ENCODE measurements around the gene PPFIA1.

PPFIA1 gene

DNA sequence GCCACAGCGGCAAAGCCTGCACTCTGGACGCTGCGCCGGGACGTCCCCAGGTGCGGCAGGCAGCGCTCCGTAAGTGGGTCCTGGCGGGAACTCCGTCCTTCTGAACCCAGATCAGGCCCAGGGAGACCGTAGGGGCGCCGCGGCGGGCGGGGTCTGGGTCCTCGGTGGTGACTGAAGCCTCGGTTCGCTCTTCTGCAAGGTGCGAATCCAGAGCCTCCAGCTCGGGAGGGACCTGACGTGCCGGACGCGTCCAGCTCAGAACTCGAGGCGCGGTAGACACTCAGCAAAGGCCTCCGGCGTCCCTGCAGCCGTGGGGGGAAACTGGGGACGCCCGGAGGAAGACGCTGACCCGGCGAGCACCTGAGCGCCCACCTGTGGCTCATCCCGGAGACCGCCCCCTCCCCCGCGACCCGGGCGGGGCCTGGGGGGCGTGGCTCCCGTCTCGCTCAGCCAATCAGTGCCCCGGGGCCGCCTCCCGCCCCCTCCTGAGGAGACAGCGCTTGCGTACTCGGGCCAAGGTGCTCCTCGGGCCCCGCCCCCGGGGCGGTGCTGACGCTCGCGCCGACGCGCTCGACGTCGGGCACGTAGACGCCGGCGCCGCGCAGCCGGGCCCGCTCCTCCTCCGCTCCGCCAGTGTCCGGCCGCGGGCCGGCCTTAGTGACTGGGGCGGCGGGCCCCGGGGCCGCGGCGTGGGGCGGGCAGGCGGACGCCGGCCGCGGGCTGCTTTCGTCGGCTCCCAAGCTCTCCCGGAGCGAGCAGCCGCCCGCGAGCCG lies at the start of gene PPFIA1:
TSS of gene PPFIA1 (plus strand) at position 587 of the 773 bp plus-strand sequence. CDS start 1,483 bp downstream, outside the sequence.
- DNase-seq (ENCODE audit: low read depth), result peak; percentile 93

DNA sequence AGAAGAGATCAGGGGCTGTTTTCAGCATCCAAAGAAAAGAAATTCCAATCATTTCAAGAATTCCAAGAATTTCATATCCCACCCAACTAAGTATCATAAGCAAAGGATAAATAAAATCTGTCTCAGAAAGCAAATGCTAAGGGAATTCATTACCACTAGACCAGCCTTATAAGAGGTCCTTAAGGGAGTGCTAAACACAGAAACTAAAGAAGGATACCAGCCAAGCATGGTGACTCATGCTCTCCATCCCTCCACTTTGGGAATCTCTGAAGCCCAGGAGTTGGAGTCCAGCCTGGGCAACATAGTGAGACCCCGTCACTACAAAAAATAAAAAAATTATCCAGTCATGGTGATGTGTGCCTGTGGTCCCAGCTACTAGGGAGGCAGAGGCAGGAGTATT lies 49.6 kb upstream of the PPFIA1 start:
- DNase-seq (ENCODE audit: low read depth), result no peak

DNA sequence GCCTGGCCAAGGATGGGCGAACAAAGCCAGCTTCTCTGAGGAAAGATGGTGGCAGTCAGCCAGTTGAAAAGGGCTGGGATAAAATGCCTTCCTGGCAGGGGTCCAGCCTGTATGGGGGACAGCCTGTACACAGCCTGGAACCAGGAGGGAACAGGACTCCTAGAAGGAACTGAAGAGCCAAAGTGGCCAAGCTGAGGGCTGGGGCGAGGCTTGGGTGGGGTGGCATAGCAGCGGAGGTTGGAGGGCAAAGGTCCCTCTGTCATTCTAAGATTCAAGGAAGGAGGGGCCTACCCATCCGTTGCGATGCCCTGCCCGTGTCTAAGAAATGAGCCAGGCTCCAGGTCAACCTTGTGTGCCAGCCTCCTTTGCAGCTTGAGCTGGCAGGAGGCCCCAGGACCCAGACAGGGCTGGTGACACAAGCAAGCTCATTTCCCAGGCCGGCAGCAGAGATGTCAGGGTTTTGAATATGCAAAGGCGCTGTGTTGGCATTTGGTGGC lies 44.8 kb upstream of the PPFIA1 start:
- DNase-seq (ENCODE audit: low read depth), result no peak

DNA sequence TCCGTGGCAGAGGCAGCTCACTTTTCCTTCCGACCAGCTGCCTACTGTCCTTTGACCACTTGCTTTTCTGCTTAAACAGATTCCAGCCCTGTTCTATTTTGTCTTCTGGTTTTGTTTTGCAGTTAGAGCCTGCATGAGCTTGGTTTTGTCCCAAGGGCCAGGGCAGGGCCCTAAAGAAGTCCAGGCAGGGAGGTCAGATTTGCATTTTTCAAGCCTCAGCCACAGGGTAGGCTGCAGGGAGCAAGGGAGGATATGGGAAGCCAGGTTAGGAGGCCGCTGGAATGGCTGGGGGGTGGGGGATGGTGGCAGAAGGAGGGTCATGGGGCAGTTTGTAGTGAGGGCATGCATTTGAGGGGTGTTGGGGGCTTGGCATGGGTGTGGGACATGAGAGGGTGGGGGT lies 44.3 kb upstream of the PPFIA1 start:
- no peak for DNase-seq (ENCODE audit: low read depth)

DNA sequence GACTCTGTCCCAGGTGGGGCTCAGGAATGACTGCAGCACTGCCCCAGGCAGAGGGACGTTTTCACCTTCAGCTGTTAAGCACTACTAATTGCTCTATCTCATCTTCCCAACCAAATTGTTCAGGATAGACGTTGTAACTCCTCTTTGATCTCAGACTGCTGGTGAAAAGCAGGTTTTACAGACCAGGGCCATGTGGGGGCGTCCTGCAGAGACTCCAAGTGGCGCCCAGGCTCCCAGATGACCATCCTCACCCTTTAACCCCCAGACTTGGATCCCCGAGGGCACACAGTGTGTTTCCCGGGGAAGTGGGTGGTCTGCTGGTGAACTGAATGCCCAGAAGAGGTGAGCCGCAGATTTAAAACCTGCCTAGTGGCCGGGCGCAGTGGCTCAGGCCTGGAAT lies 43.5 kb upstream of the PPFIA1 start:
- DNase-seq (ENCODE audit: low read depth), result no peak

DNA sequence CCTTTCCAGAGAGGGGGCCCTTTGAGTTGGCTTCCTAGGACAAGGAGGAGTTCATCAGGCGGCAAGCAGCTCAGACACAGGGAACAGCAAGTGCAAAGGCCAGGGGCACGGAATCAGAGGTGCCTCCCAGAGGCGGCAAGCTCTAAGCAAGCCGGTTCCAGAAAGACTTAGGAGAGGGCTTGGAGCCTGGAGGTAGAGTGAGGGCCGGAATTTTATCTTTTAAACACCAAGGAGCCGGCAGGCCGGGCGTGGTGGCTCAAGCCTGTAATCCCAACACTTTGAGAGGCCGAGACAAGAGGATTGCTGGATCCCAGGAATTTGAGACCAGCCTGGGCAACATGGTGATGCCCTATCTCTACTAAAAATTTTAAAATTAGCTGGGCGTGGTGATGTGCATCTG lies 40.8 kb upstream of the PPFIA1 start:
- DNase-seq (ENCODE audit: low read depth), result no peak

DNA sequence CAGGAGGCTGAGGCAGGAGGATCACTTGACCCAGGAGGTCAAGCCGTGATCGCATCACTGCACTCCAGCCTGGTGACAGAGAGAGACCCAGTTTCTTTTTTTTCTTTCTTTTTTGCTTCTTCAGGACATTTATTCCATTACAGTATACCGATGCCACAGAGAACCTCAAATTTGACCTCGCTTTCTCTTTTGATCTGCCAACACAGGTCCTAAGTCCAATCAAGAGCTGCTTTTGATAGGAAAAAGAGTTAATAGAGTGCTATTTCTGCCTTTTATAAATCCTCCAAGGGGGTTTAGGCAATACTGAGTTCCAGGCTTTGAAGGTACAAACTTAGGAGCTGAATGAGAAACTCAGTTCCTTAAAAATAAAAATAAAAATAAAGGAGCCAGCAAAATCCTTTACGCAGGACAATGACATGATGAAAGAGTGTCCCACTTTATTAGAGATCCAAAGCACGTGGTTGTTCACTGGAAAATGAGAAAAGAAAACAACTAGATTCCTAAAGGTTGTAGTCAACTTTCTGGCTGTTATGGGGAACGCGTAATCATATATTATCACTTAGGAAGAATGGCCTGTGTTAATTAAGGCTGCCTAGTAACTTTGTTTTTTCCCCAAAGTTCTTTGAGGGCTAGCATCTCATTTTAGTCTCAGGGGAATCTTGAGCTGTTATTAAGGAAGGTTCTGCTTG lies 40.2 kb upstream of the PPFIA1 start:
- no peak for DNase-seq (ENCODE audit: low read depth)

DNA sequence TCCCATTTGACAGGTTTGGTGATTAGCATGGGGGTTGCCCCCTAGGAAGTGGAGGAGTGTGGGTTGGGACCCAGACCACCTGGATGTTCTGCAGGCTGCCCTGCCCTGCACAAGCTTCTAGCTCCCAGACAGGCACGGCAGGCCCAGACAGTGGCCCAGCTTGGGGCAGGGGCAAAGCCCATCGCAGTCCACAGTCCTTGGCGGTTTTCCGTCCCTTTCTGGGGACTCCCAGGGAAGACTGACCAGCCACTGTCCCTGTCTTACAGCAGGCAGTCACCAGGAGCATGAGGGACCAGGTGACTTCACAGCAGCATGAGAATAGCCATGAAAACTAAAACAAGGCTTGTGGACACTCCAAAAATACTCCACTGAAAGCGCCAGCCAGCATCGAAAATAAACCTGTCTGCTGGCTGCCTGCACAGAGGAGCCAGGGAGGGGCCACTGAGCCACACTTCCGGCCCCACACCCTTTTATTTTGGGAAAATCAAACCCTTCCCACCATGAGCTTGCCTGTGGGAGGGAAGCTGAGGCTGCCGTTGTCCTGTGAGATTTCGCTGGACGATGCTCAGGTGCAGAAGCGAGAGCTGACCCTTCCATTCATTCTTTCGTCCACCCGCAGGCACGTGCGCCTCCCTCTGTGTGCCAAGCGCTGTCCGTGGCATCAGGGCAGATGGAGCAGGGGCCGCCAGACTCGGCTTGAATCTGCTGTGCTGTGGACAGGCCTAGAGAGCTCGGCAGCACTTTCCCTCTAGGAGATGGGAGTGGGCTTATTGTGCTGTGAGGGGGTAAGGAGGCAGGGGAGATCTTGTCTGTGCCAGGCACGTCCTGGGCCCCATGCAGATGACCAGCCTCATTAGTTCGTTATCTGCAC lies 39.4 kb upstream of the PPFIA1 start:
- no peak for DNase-seq (ENCODE audit: low read depth)

DNA sequence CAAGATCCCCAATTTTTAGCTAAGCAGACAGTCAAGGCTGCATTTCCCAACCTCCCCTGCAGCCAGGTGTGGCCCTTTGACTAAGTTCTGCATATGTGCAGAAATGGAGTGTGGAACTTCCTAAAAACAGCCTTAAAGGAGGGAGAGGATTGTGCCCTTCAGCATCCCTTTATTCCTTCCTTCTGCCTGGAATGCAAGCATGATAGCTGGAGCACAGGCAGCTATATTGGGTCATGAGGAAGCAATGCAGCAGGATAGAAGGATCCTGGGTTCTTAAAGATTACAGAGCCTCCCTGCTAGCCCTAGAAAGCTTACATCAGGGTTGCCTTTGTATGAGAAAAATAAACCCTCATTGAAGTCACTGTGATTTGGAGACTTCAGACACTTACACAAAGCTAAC lies 37.5 kb upstream of the PPFIA1 start:
- no peak for DNase-seq (ENCODE audit: low read depth)

DNA sequence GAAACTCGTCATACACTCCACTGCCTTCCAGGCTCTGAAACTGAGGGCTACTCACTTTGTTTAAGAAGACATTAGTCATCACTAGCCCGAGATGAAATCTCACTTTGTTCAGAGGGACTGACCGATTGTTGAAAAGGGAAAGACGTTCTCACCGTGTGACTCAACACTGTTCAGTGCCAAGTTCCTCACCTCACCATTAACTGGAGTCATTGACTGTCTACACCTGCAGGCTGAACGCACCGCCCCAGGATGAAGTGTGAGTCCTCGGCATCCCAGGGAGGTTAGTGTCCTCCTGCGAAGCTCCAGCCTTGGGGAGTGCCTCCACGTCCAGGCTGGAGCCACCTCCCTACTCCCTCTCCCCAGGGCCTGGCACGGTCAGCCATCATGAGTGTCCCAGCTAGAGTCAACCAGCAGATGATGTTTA lies 37.0 kb upstream of the PPFIA1 start:
- no peak for DNase-seq (ENCODE audit: low read depth)

DNA sequence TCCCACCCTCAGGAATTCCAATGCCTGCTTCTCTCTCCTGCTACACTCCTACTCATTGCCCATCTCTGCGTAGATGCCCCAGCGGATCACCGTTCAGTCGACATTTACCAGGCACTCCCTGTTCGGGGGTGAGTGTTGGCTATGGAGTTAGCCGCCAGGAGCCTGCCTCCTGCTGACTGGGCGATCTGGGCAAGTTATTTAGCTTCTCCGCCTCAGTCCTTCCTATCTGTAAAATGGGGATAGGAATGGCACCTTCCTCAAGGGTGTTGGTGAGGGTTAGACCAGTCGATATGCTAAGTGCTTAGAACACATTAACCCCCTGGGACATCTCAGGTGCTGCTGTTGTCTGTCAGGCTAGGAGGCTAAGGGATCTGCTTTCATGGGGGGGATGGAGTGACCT lies 36.5 kb upstream of the PPFIA1 start:
- no peak for DNase-seq (ENCODE audit: low read depth)

DNA sequence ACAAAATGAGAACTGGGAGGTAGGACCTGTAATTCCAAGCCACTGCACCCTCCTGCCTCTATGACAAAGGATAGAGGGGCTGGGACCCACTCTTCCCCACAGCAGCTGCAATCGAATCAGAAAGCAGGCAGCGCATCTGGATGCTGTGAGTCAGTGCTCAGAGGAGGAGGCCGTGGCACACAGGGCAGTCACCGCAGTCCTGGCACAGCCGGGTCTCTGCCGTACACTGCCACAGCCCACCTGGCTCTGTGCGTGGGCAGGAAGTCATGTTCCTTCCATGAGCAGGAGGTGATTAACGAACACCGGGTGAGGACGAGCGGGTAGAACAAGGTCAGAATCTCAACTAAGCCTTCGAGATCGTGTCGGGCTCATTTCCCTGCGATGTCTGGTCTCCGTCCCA lies 30.2 kb upstream of the PPFIA1 start:
- no peak for DNase-seq (ENCODE audit: low read depth)

DNA sequence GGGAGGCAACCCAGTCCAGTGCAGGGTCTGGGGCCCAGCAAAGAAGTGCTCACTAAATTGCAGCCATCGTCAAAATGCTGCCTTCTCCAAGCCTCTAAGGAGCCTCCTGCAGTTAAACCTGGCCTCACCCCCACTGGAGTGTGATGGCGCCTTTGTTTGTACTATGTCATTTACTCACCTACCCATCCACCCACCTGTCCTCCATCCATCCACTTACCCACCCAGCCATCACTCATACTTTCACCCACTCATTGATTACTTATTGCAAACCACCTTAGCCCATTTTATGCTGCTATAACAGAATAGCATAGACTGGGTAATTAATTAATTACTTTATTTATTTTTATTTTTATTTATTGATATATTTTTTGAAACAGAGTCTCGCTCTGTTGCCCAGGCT lies 28.8 kb upstream of the PPFIA1 start:
- DNase-seq (ENCODE audit: low read depth), result no peak

DNA sequence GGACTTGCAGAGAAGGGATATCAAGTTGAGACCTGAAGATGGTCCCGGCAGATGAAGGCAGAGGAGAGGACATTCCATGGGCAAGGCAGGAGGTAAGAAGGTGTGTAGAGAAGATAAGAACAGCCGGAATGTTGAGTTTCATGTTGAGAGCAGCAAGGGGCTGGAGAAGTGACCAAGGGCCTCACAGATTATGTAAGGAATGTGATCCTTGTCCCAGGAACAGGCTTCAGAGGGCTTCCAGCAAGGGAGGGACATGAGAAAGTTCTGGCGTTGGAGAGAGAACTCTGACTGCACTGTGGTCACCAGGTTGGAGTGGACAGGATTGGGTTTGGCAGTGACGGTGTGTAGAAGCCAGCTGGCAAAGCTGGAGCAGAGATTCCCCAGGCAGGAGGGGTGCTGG lies 27.6 kb upstream of the PPFIA1 start:
- no peak for DNase-seq (ENCODE audit: low read depth)

DNA sequence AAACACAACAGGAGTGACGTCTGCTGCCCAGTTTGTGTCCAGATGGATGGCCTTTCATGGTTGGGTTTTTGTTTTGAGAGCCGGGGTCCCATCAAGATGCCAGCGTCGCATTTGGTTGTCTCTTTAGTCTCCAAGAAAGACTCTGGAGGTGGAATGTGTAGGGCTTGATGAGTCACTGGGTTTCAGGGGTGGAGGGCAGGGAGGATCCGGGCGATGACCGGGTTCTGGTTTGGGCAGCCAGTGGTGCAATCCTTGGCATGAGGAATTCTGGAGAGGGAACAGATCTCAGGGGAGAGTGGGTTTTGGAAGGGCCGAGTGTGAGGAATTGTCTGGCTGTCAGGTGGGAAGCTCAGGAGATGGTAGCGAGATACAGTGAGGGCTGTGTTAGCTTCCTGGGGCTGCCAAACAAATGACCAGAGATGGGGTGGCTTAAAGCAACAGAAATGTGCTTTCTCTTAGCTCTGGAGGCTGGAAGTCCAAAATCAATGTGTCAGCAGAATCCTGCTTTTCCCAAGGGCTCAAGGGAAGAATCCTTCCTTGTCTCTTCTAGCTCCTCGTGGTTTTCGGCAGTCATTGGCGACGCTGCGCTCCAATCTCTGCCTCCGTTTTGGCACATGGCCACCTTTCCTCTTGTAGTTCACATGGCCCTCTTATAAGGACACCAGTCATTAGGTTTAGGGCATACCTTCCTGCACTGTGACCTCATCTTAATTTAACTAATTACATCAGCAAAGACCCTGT lies 26.4 kb upstream of the PPFIA1 start:
- DNase-seq (ENCODE audit: low read depth), result no peak

DNA sequence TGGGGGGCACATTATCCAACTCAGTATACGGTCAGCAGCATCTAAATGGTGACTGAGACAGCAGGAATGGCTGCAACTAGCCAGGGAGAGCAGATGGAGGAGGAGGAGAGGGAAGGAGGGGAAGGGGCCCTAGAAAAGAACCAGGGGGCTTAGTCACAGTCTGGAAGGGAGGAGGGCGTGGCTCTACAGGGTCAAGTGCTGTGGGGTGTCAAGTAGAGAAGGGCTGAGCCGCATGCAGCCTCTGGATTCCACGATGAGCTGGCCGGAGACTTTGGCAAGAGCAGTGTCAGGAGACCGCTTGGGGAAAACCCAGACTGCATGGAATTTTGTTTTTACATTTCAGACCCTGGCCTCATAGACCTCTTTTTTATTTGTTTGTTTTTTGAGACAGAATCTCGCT lies 25.8 kb upstream of the PPFIA1 start:
- DNase-seq (ENCODE audit: low read depth), result no peak

DNA sequence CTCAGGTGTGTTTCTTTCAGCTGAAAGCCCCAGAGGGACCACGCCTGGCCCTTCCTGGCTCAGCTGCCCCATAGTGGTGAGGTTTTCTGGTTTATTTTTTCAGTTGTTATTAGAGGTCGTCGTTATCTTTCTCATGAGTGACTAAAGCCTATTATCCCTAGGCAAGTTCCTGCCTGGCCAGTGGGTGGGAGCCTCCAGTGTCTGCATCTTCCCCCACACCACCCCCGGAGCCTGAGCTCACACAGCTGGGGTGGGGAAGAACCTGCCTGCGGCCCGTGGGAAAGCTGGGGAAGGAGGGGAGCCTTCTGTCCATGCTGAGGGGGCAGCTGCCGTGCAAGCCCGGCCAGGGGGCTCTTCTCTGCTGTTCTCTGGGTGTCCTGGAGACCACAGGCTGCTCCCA lies 24.3 kb upstream of the PPFIA1 start:
- no peak for DNase-seq (ENCODE audit: low read depth)

DNA sequence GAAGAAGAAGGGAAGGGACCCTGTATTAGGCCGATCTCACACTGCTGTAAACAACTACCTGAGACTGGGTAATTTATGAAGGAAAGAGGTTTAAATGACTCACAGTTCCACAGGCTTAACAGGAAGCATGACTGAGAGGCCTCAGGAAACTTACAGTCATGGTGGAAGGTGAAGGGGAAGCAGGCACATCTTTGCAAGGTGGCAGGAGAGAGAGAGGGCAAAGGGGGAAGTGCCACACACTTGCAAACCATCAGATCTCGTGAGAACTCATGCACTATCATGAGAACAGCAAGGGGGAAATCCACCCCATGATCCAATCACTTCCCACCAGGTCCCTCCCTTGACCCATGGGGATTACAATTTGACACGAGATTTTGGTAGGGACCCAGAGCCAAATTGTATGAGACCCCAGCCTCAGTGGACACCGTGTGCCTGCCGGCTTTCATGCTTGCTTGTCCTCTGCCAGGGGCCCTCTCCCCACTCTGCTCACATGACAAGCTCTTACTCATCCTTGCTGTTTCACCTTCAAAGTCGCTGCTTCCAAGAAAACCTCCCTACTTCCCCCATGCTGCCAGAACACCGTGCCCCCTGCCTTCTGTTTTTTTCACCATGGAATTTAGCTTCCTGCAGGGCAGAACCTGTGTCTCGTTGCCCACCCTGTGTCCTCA lies 23.3 kb upstream of the PPFIA1 start:
- DNase-seq (ENCODE audit: low read depth), result no peak

DNA sequence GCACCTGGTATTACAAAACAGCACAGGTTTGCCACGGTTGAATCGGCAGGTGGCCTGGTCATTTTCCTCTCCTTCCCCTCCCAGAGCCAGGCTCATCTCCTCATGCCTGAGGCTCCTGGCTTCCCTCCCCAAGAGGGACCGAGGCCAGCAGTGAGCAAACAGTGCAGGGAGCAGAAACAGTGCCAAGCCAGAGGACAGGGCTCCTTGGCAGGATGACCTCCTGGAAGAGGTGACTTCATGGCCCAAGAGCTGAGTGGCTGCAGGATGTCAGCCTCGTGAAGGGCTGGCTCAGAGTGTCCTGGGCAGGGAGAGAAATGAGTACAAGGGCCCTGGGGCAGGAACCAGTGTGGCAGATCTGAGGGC lies 22.8 kb upstream of the PPFIA1 start:
- DNase-seq (ENCODE audit: low read depth), result no peak

DNA sequence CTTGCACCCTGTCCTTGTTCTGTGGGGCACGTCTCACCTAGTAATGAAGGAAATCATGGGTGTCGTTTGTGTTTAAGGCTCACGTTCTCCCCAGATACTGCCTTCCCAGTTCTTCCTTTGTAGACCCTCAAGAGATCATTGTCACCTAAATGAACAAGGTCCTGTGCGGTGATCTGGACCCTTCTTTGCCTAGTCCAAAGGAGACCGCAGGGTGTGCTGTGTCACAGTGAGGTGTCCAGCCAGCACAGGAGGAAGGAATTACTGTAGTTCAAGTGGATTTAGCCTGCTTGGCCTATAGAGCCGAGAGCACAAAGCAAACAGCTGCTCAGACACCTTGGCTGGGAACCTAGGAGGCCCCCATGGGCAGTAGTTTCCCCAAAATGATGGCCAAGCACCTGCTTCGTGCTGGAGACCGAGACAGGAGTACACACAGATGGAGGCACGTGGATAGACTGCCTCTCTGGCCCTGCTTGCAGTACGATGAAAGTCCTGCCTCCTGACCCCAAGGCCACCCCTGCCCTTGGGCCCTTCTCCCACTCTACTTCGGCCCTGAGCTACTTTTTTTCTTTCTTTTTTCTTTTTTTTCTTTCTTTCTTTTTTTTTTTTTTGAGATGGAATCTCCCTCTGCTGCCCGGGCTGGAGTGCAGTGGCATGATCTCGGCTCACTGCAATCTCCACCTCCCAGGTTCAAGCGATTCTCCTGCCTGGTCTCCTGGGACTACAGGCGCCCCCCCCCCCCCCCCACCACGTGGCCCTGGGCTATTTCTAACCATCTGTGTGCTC lies 19.4 kb upstream of the PPFIA1 start:
- no peak for DNase-seq (ENCODE audit: low read depth)
